ENCODE results near the gene RER1. TPM values are rescaled to one million over a fixed set of nuclear protein-coding genes. Genes with fewer than 3 reads are reported as not detected.

Gene RER1
- total RNA-seq, 2 experiments from 2014 or later = 60.5 to 138 TPM

GRCh38 chr1:2350501-2350900 is 41.1 kb upstream of the RER1 start:
- H3K79me2 ChIP-seq (ENCODE audit: insufficient read depth, low read depth, low read length) = no peaks in the 10 kb centered on the region
- intact Hi-C loops (cut with micrococcal nuclease; ENCODE audit: unreplicated experiment) = no loop called here

GRCh38 chr1:2350911-2351655 is 40.6 kb upstream of the RER1 start:
- no peak overlapping the region for H3K4me2 ChIP-seq (ENCODE audit: low read length)
- H3K9me3 ChIP-seq (ENCODE audit: low read length) = no peaks in the 10 kb centered on the region
- no TSS peak for BruUV-seq (replicated peaks)
- no peaks in the 10 kb centered on the region for H3K36me3 ChIP-seq (ENCODE audit: insufficient read depth, low read length)
- no peak for TF ChIP-seq CTCF (conservative IDR thresholded peaks at IDR 0.05; ENCODE audit: low read length)
- TF ChIP-seq EZH2phosphoT487 (IDR thresholded peaks at IDR 0.05; ENCODE audit: borderline replicate concordance, low read depth, low read length) = no peak
- H2AFZ ChIP-seq (ENCODE audit: low read length) = no peak overlapping the region
- no peak for DNase-seq (ENCODE audit: low spot score)
- H3K4me3 ChIP-seq (ENCODE audit: low read depth, low read length, poor library complexity, severe bottlenecking) = no peak overlapping the region
- no peaks in the 10 kb centered on the region for H3K9me2 ChIP-seq (ENCODE audit: insufficient read depth, low read length)
- ChIA-PET POLR2A (no interaction called here), CTCF (ENCODE audit: unreplicated experiment) (no interaction called here)
- no peak overlapping the region for H3K27ac ChIP-seq (ENCODE audit: low read depth, low read length, poor library complexity, severe bottlenecking)
- H4K20me1 ChIP-seq (ENCODE audit: insufficient read depth, low read length) = no peaks in the 10 kb centered on the region
- H3K4me1 ChIP-seq (ENCODE audit: insufficient read depth, low read length, poor library complexity, severe bottlenecking) = no peaks in the 10 kb centered on the region
- intact Hi-C loops (cut with micrococcal nuclease; ENCODE audit: unreplicated experiment) = no loop called here
- no peaks in the 10 kb centered on the region for H3K79me2 ChIP-seq (ENCODE audit: insufficient read depth, low read depth, low read length)

More at GRCh38 chr1:2350501-2350900, 41.1 kb upstream of the RER1 start:
- ChIA-PET POLR2A (no interaction called here), CTCF (ENCODE audit: unreplicated experiment) (no interaction called here)
- no peak overlapping the region for H3K4me3 ChIP-seq (ENCODE audit: low read depth, low read length, poor library complexity, severe bottlenecking)
- no peak for TF ChIP-seq EZH2phosphoT487 (IDR thresholded peaks at IDR 0.05; ENCODE audit: borderline replicate concordance, low read depth, low read length)
- DNase-seq (ENCODE audit: low spot score) = no peak
- no peaks in the 10 kb centered on the region for H4K20me1 ChIP-seq (ENCODE audit: insufficient read depth, low read length)
- H2AFZ ChIP-seq (ENCODE audit: low read length) = no peak overlapping the region
- no TSS peak for BruUV-seq (replicated peaks)
- no peaks in the 10 kb centered on the region for H3K4me1 ChIP-seq (ENCODE audit: insufficient read depth, low read length, poor library complexity, severe bottlenecking)
- no peak overlapping the region for H3K4me2 ChIP-seq (ENCODE audit: low read length)
- H3K27ac ChIP-seq (ENCODE audit: low read depth, low read length, poor library complexity, severe bottlenecking) = no peak overlapping the region
- H3K9me3 ChIP-seq (ENCODE audit: low read length) = no peaks in the 10 kb centered on the region
- no peaks in the 10 kb centered on the region for H3K36me3 ChIP-seq (ENCODE audit: insufficient read depth, low read length)
- no peaks in the 10 kb centered on the region for H3K9me2 ChIP-seq (ENCODE audit: insufficient read depth, low read length)

GRCh38 chr1:2351723-2352122 is 39.9 kb upstream of the RER1 start:
- no peaks in the 10 kb centered on the region for H3K9me2 ChIP-seq (ENCODE audit: insufficient read depth, low read length)
- H3K4me1 ChIP-seq (ENCODE audit: insufficient read depth, low read length, poor library complexity, severe bottlenecking) = no peaks in the 10 kb centered on the region
- no peaks in the 10 kb centered on the region for H4K20me1 ChIP-seq (ENCODE audit: insufficient read depth, low read length)
- ChIA-PET CTCF (ENCODE audit: unreplicated experiment) (no interaction called here), POLR2A (interaction anchor here (0.6 kb wide), 1 partner anchor 61 kb away, joined by 3 read pairs; no protein-coding TSS in a partner anchor)
- no peak overlapping the region for H3K27ac ChIP-seq (ENCODE audit: low read depth, low read length, poor library complexity, severe bottlenecking)
- no peak overlapping the region for H3K4me2 ChIP-seq (ENCODE audit: low read length)
- H3K4me3 ChIP-seq (ENCODE audit: low read depth, low read length, poor library complexity, severe bottlenecking) = no peak overlapping the region
- BruUV-seq (replicated peaks) = no TSS peak
- H3K9me3 ChIP-seq (ENCODE audit: low read length) = no peaks in the 10 kb centered on the region
- H3K36me3 ChIP-seq (ENCODE audit: insufficient read depth, low read length) = no peaks in the 10 kb centered on the region
- TF ChIP-seq EZH2phosphoT487 (IDR thresholded peaks at IDR 0.05; ENCODE audit: borderline replicate concordance, low read depth, low read length) (no peak), CTCF (conservative IDR thresholded peaks at IDR 0.05; ENCODE audit: low read length) (no peak)
- intact Hi-C loops (cut with micrococcal nuclease; ENCODE audit: unreplicated experiment) = no loop called here
- H3K79me2 ChIP-seq (ENCODE audit: insufficient read depth, low read depth, low read length) = no peaks in the 10 kb centered on the region
- no peak for DNase-seq (ENCODE audit: low spot score)
- no peak overlapping the region for H2AFZ ChIP-seq (ENCODE audit: low read length)
